GM10266 (cell line): ENCODE data around the gene CENPT.

Experiments
- DNase-seq: peaks from one replicate; pipeline ENCODE4 v3.0.0; 2012; ENCODE audit errors: extremely low spot score
- CTCF ChIP-seq: IDR thresholded peaks from 2 replicates; pipeline ENCODE4 v1.5.1; 2012; ENCODE audit warnings: mild to moderate bottlenecking, low read depth; ENCODE audit not compliant: control insufficient read depth, insufficient read depth; ENCODE audit errors: missing control alignments

Gene CENPT

GRCh38 chr16:67846063-67846319 is 1.5 kb downstream of the CENPT start:
- TF ChIP-seq CTCF: no peak
- no peak for DNase-seq

GRCh38 chr16:67845291-67846062 is 2.0 kb downstream of the CENPT start:
- peak; percentile 33 for DNase-seq
- no peak for TF ChIP-seq CTCF

GRCh38 chr16:67844497-67844896 is 3.0 kb downstream of the CENPT start:
- no peak for TF ChIP-seq CTCF
- no peak for DNase-seq

- DNase-seq: no peak
- TF ChIP-seq CTCF: no peak
Observed at GRCh38 chr16:67843343-67843765, 4.1 kb downstream of the CENPT start.

- peak; percentile 65 for DNase-seq
- TF ChIP-seq CTCF: peak; percentile 50
Observed at GRCh38 chr16:67842509-67843342, 4.8 kb downstream of the CENPT start.

- TF ChIP-seq CTCF: peak; percentile 95
Observed at GRCh38 chr16:67841816-67842508, 5.5 kb downstream of the CENPT start, which contains the start of gene THAP11. TSS of gene THAP11 (plus strand) at chr16:67842320. CDS start at chr16:67842555, 235 bp downstream.

More at GRCh38 chr16:67841816-67842508, 5.5 kb downstream of the CENPT start, which contains the start of gene THAP11:
- DNase-seq: peak; percentile 95
